Neutrophil (primary cell): Measurements from ENCODE around the gene NDC1.
"Not testable (repeated sequence)": the region's sequence is repeated elsewhere in the genome, so short reads cannot be mapped to it uniquely, and the experiment has no call there.

Source experiments
- H3K27ac ChIP-seq: fragments of 200-600 bp; sonication (generic); 2 replicates; pipeline ENCODE4 v1.5.1; 2016; ENCODE audit warnings: mild to moderate bottlenecking, moderate library complexity
- H3K27me3 ChIP-seq: fragments of 200-600 bp; sonication (generic); 2 replicates; pipeline ENCODE4 v1.6.0; 2016; ENCODE audit warnings: mild to moderate bottlenecking
- H3K36me3 ChIP-seq: fragments of 200-600 bp; sonication (generic); 2 replicates; pipeline ENCODE4 v1.5.1; 2017
- H3K4me1 ChIP-seq, 2 experiments: fragments of 200-600 bp in 1 of 2; sonication (generic) in 1 of 2; 1 replicate in 1 of 2; 2 replicates in 1 of 2; pipeline versions ENCODE4 v1.5.1 to v1.6.1; 2013 to 2016; ENCODE audit warnings: low read depth in 1 of 2, low read length in 1 of 2, mild to moderate bottlenecking in 1 of 2, moderate library complexity in 1 of 2; ENCODE audit not compliant: control insufficient read depth in 1 of 2, insufficient read depth in 1 of 2
- H3K4me3 ChIP-seq, 2 experiments: fragments of 200-600 bp in 1 of 2; sonication (generic) in 1 of 2; 1 replicate in 1 of 2; 2 replicates in 1 of 2; pipeline ENCODE4 v1.5.1; 2013 to 2016; ENCODE audit warnings: low read depth in 1 of 2, low read length in 1 of 2, mild to moderate bottlenecking in 1 of 2, moderate library complexity in 1 of 2
- H3K9me3 ChIP-seq: fragments of 200-600 bp; sonication (generic); 2 replicates; pipeline ENCODE4 v1.5.1; 2016
- CTCF ChIP-seq: fragments of 200-600 bp; sonication (generic); IDR thresholded peaks from 2 replicates; pipeline ENCODE4 v1.5.1; 2016; ENCODE audit warnings: antibody characterized with exemption

The NDC1 gene

GRCh38 chr1:53837924-53838653, at the start of gene NDC1:
Gene NDC1, minus strand, starts transcription at chr1:53838296. Its CDS starts 35 bp downstream, at chr1:53838261.
- peak; percentile 44 for TF ChIP-seq CTCF
- Histone ChIP-seq H3K27me3 (no peaks in the 10 kb centered on the region), H3K36me3 (no peaks in the 10 kb centered on the region), H3K27ac (peak within 1 kb of the TSS; percentile 97), H3K9me3 (no peaks in the 10 kb centered on the region), H3K4me1 (peaks cover 17 to 19% of the 10 kb centered on the region in 2 experiments), H3K4me3 (peak within 1 kb of the TSS; percentile 75 to 99)

- not testable (repeated sequence) for H3K4me1 ChIP-seq, H3K27ac ChIP-seq, H3K9me3 ChIP-seq, H3K27me3 ChIP-seq, H3K4me3 ChIP-seq
- H3K36me3 ChIP-seq = peaks cover 71% of the 10 kb centered on the region
These were observed 45.5 kb upstream of the NDC1 start for GRCh38 chr1:53883600-53883999.

GRCh38 chr1:53881853-53882252, 43.8 kb upstream of the NDC1 start:
- not testable (repeated sequence) for H3K9me3 ChIP-seq, H3K27me3 ChIP-seq, H3K4me3 ChIP-seq, H3K27ac ChIP-seq, H3K4me1 ChIP-seq
- peaks cover 75% of the 10 kb centered on the region for H3K36me3 ChIP-seq

- H3K4me1 ChIP-seq = no peaks in the 10 kb centered on the region
- H3K9me3 ChIP-seq = no peaks in the 10 kb centered on the region
- H3K36me3 ChIP-seq = peaks cover 81% of the 10 kb centered on the region
- H3K27ac ChIP-seq = no peak overlapping the region
- TF ChIP-seq CTCF = no peak
- no peaks in the 10 kb centered on the region for H3K27me3 ChIP-seq
- no peak overlapping the region for H3K4me3 ChIP-seq
These were observed 40.5 kb upstream of the NDC1 start for GRCh38 chr1:53878492-53879105.

GRCh38 chr1:53875150-53875549, 37.1 kb upstream of the NDC1 start:
- H3K27me3 ChIP-seq, H3K4me1 ChIP-seq, H3K27ac ChIP-seq, H3K4me3 ChIP-seq, H3K9me3 ChIP-seq: not testable (repeated sequence)
- H3K36me3 ChIP-seq = peaks cover 91% of the 10 kb centered on the region

GRCh38 chr1:53871773-53872484, 33.8 kb upstream of the NDC1 start:
- Histone ChIP-seq H3K36me3 (peaks cover 86% of the 10 kb centered on the region), H3K9me3 (no peaks in the 10 kb centered on the region), H3K27ac (no peak overlapping the region), H3K4me3 (no peak overlapping the region), H3K27me3 (no peaks in the 10 kb centered on the region), H3K4me1 (no peaks in the 10 kb centered on the region)
- no peak for TF ChIP-seq CTCF

GRCh38 chr1:53871221-53871620, 33.1 kb upstream of the NDC1 start:
- no peaks in the 10 kb centered on the region for H3K9me3 ChIP-seq
- H3K4me1 ChIP-seq = no peaks in the 10 kb centered on the region
- no peak for TF ChIP-seq CTCF
- no peak overlapping the region for H3K27ac ChIP-seq
- H3K27me3 ChIP-seq = no peaks in the 10 kb centered on the region
- H3K36me3 ChIP-seq = peaks cover 86% of the 10 kb centered on the region
- H3K4me3 ChIP-seq = no peak overlapping the region
